ENCODE measurements around the gene ZNF366.
A peak's percentile ranks its signal among the peaks of the same experiment; 100 is the strongest.

Gene ZNF366

GRCh38 chr5:72507231-72507906 is at the start of gene ZNF366:
ZNF366 (minus strand) TSS chr5:72507410; CDS start chr5:72461496, 45,914 bp downstream.
- no peak for TF ChIP-seq CTCF (IDR thresholded peaks at IDR 0.05; ENCODE audit: extremely low read depth, missing control alignments)
- DNase-seq (ENCODE audit: low spot score) = no peak

GRCh38 chr5:72556351-72557166 is 49.3 kb upstream of the ZNF366 start:
- TF ChIP-seq CTCF (IDR thresholded peaks at IDR 0.05; ENCODE audit: extremely low read depth, missing control alignments) = peak; percentile 35
- peak; percentile 68 for DNase-seq (ENCODE audit: low spot score)

GRCh38 chr5:72555871-72556270 is 48.7 kb upstream of the ZNF366 start:
- no peak for TF ChIP-seq CTCF (IDR thresholded peaks at IDR 0.05; ENCODE audit: extremely low read depth, missing control alignments)
- DNase-seq (ENCODE audit: low spot score) = peak; percentile 28

GRCh38 chr5:72554897-72555296 is 47.7 kb upstream of the ZNF366 start:
- TF ChIP-seq CTCF (IDR thresholded peaks at IDR 0.05; ENCODE audit: extremely low read depth, missing control alignments) = no peak
- DNase-seq (ENCODE audit: low spot score) = no peak

GRCh38 chr5:72552041-72552557 is 44.9 kb upstream of the ZNF366 start:
- no peak for TF ChIP-seq CTCF (IDR thresholded peaks at IDR 0.05; ENCODE audit: extremely low read depth, missing control alignments)
- no peak for DNase-seq (ENCODE audit: low spot score)

GRCh38 chr5:72550595-72550994 is 43.4 kb upstream of the ZNF366 start:
- TF ChIP-seq CTCF (IDR thresholded peaks at IDR 0.05; ENCODE audit: extremely low read depth, missing control alignments) = no peak
- DNase-seq (ENCODE audit: low spot score) = no peak

GRCh38 chr5:72543811-72544210 is 36.6 kb upstream of the ZNF366 start:
- no peak for DNase-seq (ENCODE audit: low spot score)
- TF ChIP-seq CTCF (IDR thresholded peaks at IDR 0.05; ENCODE audit: extremely low read depth, missing control alignments) = no peak
